NOMO-1 treated with dmso at 0.1 percent for 144 hours (cell line): Measurements from ENCODE around the gene SPG7.

Experiments
- DNase-seq: peaks from one replicate; lab custom pipeline; 2025; ENCODE audit not compliant: unreplicated experiment; lab: John Stamatoyannopoulos, UW

SPG7 gene

GRCh38 chr16:89484923-89485679 lies 23.1 kb upstream of the SPG7 start:
- no peak for DNase-seq

- no peak for DNase-seq
Measured at GRCh38 chr16:89485701-89486246, 22.4 kb upstream of the SPG7 start.

- DNase-seq: peak; percentile 93
Measured at GRCh38 chr16:89489040-89489897, 18.9 kb upstream of the SPG7 start.

- no peak for DNase-seq
Measured at GRCh38 chr16:89489898-89490438, 18.2 kb upstream of the SPG7 start.

GRCh38 chr16:89490439-89491237 lies 17.6 kb upstream of the SPG7 start, which contains the start of gene ANKRD11:
Gene ANKRD11 (minus strand): TSS chr16:89490561. CDS start chr16:89317019, 173,542 bp downstream.
- DNase-seq: peak; percentile 100

- DNase-seq: peak; percentile 43
Measured at GRCh38 chr16:89491238-89491869, 16.8 kb upstream of the SPG7 start.

GRCh38 chr16:89491974-89492687 lies 16.1 kb upstream of the SPG7 start:
- DNase-seq: no peak

- DNase-seq: no peak
Measured at GRCh38 chr16:89493776-89494175, 14.4 kb upstream of the SPG7 start.

- DNase-seq: no peak
Measured at GRCh38 chr16:89495121-89495520, 13.1 kb upstream of the SPG7 start.

GRCh38 chr16:89498839-89499238 lies 9.4 kb upstream of the SPG7 start:
- no peak for DNase-seq

- DNase-seq: no peak
Measured at GRCh38 chr16:89499767-89500166, 8.4 kb upstream of the SPG7 start.

- DNase-seq: no peak
Measured at GRCh38 chr16:89502081-89502843, 5.9 kb upstream of the SPG7 start.

GRCh38 chr16:89504091-89504490 lies 4.1 kb upstream of the SPG7 start:
- no peak for DNase-seq

- DNase-seq: peak; percentile 100
Measured at GRCh38 chr16:89505204-89506112, 2.7 kb upstream of the SPG7 start.

- no peak for DNase-seq
Measured at GRCh38 chr16:89506113-89506504, 2.1 kb upstream of the SPG7 start.

- no peak for DNase-seq
Measured at GRCh38 chr16:89506791-89507191, 1.4 kb upstream of the SPG7 start.

- DNase-seq: no peak
Measured at GRCh38 chr16:89507214-89507833, 879 bp upstream of the SPG7 start.
